Measurements from ENCODE around the gene TPMT. TPM values are rescaled to one million over a fixed set of nuclear protein-coding genes. Genes with fewer than 3 reads are reported as not detected.

The TPMT gene
- total RNA-seq, 1 experiment from 2014 or later = 14.4 TPM

DNA sequence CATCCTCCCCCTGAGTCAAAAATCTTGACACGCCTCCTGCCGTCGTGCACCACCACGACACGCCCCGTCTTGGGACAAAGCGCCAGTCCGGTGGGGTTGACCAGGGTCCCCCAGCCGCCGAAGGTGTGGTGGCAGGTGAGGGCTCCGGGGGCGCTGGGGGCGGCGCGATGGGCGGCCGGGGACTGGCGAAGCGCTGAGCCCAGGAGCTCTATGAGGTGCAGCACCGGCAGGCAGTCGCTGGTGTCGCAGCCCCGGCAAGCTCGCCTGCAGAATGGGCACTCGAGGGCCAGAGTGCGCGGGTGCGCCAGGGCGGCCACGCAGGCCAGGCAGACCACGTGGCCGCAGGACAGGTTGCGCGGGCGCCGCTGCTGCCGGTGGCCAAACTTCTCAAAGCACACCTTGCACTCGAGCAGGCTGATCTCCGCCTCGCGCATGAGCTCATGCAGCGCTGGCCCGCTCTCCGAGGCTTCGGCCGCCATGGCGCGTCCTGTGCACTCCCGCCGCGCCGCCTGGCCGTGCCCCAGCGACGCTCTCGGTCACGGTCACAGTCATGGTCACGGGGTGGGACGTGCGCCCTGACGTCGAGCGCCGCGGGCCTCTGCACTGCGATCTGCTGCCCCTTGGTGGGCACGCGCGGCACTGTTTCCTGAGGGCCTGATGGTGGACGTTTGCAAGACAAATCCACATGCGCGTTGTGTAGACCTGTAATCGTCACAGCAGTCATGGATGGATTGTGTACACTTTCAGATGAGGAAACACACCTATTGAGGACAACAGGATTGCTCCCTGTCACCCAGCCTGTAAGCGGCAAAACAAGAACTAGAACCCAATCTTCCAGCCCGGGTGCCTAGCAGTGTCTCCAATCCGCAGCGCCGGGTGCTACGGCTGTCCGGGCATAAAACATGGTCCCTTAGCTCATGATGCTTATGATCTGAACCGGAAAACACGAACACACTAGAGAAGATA lies 32.5 kb downstream of the TPMT start, which contains the start of gene NHLRC1:
TSS of gene NHLRC1 (minus strand) at position 550 of the 966 bp plus-strand sequence. CDS start at position 479, 71 bp downstream.
- H3K9me3 Mint-ChIP-seq = no peaks in the 10 kb centered on the region
- POLR2A ChIA-PET = interaction anchor here (0.9 to 1.7 kb wide), 2 partner anchors 135 to 522 kb away, joined by 3 to 4 read pairs; partner anchors contain the start of genes FAM8A1 and KIF13A
- DNase-seq (ENCODE audit: low spot score) = peak; percentile 83
- ATAC-seq = peak; percentile 92
- peaks cover 9% of the 10 kb centered on the region for H3K4me1 Mint-ChIP-seq
- H3K27me3 Mint-ChIP-seq (ENCODE audit: low read depth) = peaks cover 23% of the 10 kb centered on the region
- CTCF ChIA-PET = interaction anchor here (0.6 to 2.7 kb wide), 49 partner anchors 9 to 522 kb away, joined by 3 to 15 read pairs (median 4); partner anchors contain the start of genes KDM1B, KIF13A, RNF144B and TPMT
- peak within 1 kb of the TSS; percentile 58 for H3K4me3 Mint-ChIP-seq
- no peaks in the 10 kb centered on the region for H3K36me3 Mint-ChIP-seq
- H3K27ac Mint-ChIP-seq = no peak within 1 kb of the TSS
- TF ChIP-seq MLX (CRISPR knock-in tag; IDR thresholded peaks at IDR 0.05) = peak; percentile 94; the same call in 1 of the 2 replicates
- peak; percentile 98 for TF ChIP-seq ZNF121 (CRISPR knock-in tag; IDR thresholded peaks at IDR 0.05)
- peak; percentile 92 for TF ChIP-seq ESRRA (CRISPR knock-in tag; IDR thresholded peaks at IDR 0.05; ENCODE audit: borderline replicate concordance)
- TF ChIP-seq GABPB1 (CRISPR knock-in tag; IDR thresholded peaks at IDR 0.05) = peak; percentile 94
- TF ChIP-seq NR2C2 (CRISPR knock-in tag; IDR thresholded peaks at IDR 0.05) = peak; percentile 69
- no peak for TF ChIP-seq FOXJ3 (CRISPR knock-in tag; IDR thresholded peaks at IDR 0.05; ENCODE audit: borderline replicate concordance)
- TF ChIP-seq, protein P1, sequence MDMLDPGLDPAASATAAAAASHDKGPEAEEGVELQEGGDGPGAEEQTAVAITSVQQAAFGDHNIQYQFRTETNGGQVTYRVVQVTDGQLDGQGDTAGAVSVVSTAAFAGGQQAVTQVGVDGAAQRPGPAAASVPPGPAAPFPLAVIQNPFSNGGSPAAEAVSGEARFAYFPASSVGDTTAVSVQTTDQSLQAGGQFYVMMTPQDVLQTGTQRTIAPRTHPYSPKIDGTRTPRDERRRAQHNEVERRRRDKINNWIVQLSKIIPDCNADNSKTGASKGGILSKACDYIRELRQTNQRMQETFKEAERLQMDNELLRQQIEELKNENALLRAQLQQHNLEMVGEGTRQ (CRISPR knock-in tag; IDR thresholded peaks at IDR 0.05) = peak; percentile 94
- TF ChIP-seq, protein P2, sequence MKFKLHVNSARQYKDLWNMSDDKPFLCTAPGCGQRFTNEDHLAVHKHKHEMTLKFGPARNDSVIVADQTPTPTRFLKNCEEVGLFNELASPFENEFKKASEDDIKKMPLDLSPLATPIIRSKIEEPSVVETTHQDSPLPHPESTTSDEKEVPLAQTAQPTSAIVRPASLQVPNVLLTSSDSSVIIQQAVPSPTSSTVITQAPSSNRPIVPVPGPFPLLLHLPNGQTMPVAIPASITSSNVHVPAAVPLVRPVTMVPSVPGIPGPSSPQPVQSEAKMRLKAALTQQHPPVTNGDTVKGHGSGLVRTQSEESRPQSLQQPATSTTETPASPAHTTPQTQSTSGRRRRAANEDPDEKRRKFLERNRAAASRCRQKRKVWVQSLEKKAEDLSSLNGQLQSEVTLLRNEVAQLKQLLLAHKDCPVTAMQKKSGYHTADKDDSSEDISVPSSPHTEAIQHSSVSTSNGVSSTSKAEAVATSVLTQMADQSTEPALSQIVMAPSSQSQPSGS (CRISPR knock-in tag; IDR thresholded peaks at IDR 0.05; ENCODE audit: borderline replicate concordance, low read depth) = peak; percentile 85; the same call in 1 of the 2 replicates
- peak; percentile 98 for TF ChIP-seq TP53 (CRISPR knock-in tag; IDR thresholded peaks at IDR 0.05)
- TF ChIP-seq FOXK1 (CRISPR knock-in tag; IDR thresholded peaks at IDR 0.05) = peak; percentile 97
- peak; percentile 95 for TF ChIP-seq USF1 (CRISPR knock-in tag; IDR thresholded peaks at IDR 0.05)
- no peak; the same call in 1 of the 2 replicates for TF ChIP-seq CBFB (CRISPR knock-in tag; IDR thresholded peaks at IDR 0.05; ENCODE audit: low read depth)
- no peak for TF ChIP-seq ZNF425 (CRISPR knock-in tag; conservative IDR thresholded peaks at IDR 0.05)
- TF ChIP-seq CTCF (IDR thresholded peaks at IDR 0.05) = peak; percentile 72
- peak; percentile 99 for TF ChIP-seq ZNF138 (CRISPR knock-in tag; conservative IDR thresholded peaks at IDR 0.05)
- TF ChIP-seq JAZF1 (CRISPR knock-in tag; IDR thresholded peaks at IDR 0.05) = no peak
- TF ChIP-seq SMAD4 (CRISPR knock-in tag; IDR thresholded peaks at IDR 0.05) = peak; percentile 85; the same call in 1 of the 2 replicates
- TF ChIP-seq AR (CRISPR knock-in tag; IDR thresholded peaks at IDR 0.05) = no peak
- TF ChIP-seq ZSCAN18 (CRISPR knock-in tag; IDR thresholded peaks at IDR 0.05) = no peak
- peak; percentile 91; the same call in 1 of the 2 replicates for TF ChIP-seq NR3C1 (CRISPR knock-in tag; conservative IDR thresholded peaks at IDR 0.05; ENCODE audit: low read depth)
- peak; percentile 90 for TF ChIP-seq CREM (CRISPR knock-in tag; IDR thresholded peaks at IDR 0.05)
- TF ChIP-seq ZNF423 (CRISPR knock-in tag; IDR thresholded peaks at IDR 0.05) = peak; percentile 35; the same call in 1 of the 2 replicates
- no peak for TF ChIP-seq ZNF396 (CRISPR knock-in tag; IDR thresholded peaks at IDR 0.05; ENCODE audit: borderline replicate concordance)
- no peak for TF ChIP-seq NFATC4 (CRISPR knock-in tag; IDR thresholded peaks at IDR 0.05)

All from WTC11 (cell line).